Endodermal cell (in vitro differentiated cells): ENCODE data around the gene FCER1A. TPM values are rescaled to one million over a fixed set of nuclear protein-coding genes. Genes with fewer than 3 reads are reported as not detected.

Experiments used
- DNase-seq: peaks from one replicate; pipeline ENCODE4 v3.0.0-alpha.2; 2017
- H3K27ac ChIP-seq: 2 replicates; pipeline ENCODE4 v1.5.1; 2013; ENCODE audit warnings: mild to moderate bottlenecking, low read depth, low read length, moderate library complexity
- H3K27me3 ChIP-seq: 2 replicates; pipeline ENCODE4 v1.6.1; 2013; ENCODE audit warnings: mild to moderate bottlenecking, low read length, moderate library complexity; ENCODE audit not compliant: insufficient read depth, control insufficient read depth, poor library complexity, severe bottlenecking
- H3K36me3 ChIP-seq: 2 replicates; pipeline ENCODE4 v1.7.0; 2013; ENCODE audit warnings: mild to moderate bottlenecking, low read length, moderate library complexity; ENCODE audit not compliant: control insufficient read depth, insufficient read depth
- H3K4me1 ChIP-seq: one replicate; pipeline ENCODE4 v1.7.0; 2013; ENCODE audit warnings: low read length; ENCODE audit not compliant: control insufficient read depth, insufficient read depth
- H3K4me3 ChIP-seq: 2 replicates; pipeline ENCODE4 v1.5.1; 2013; ENCODE audit warnings: mild to moderate bottlenecking, low read length, moderate library complexity
- H3K9ac ChIP-seq: 2 replicates; pipeline ENCODE4 v1.6.1; 2013; ENCODE audit warnings: mild to moderate bottlenecking, low read length, moderate library complexity; ENCODE audit not compliant: poor library complexity, severe bottlenecking; ENCODE audit errors: extremely low read depth
- H3K9me3 ChIP-seq: 2 replicates; pipeline ENCODE4 v1.6.1; 2013; ENCODE audit warnings: mild to moderate bottlenecking, low read length, moderate library complexity; ENCODE audit not compliant: control insufficient read depth
- H3K27ac Mint-ChIP-seq: 2 replicates; pipeline ENCODE4 v1.8.0; 2020; ENCODE audit warnings: mixed read lengths
- H3K27me3 Mint-ChIP-seq: 2 replicates; pipeline ENCODE4 v1.8.0; 2021; ENCODE audit warnings: mild to moderate bottlenecking, mixed read lengths; ENCODE audit not compliant: insufficient read depth
- H3K36me3 Mint-ChIP-seq: 2 replicates; pipeline ENCODE4 v1.8.0; 2020; ENCODE audit warnings: low read depth, mixed read lengths
- H3K4me1 Mint-ChIP-seq: 2 replicates; pipeline ENCODE4 v1.8.0; 2020; ENCODE audit warnings: mixed read lengths
- H3K4me3 Mint-ChIP-seq: 2 replicates; pipeline ENCODE4 v1.8.0; 2020; ENCODE audit warnings: mild to moderate bottlenecking, moderate library complexity, mixed read lengths
- H3K9me3 Mint-ChIP-seq: 2 replicates; pipeline ENCODE4 v1.8.0; 2020; ENCODE audit warnings: mild to moderate bottlenecking, mixed read lengths
- WGBS, 2 experiments: methylation state at CpG; one replicate each; pipeline versions ENCODE4 v1.1.5 to v1.1.7; 2013; ENCODE audit warnings: missing lambda C conversion rate in 2 of 2, mixed read lengths in 1 of 2; ENCODE audit not compliant: insufficient coverage in 1 of 2, insufficient read length in 1 of 2; 5-methylcytosine and 5-hydroxymethylcytosine counted together
- total RNA-seq, 2 donors: library from RNA; stranded (reverse); fragmentation: NEBNext Ultra II Directional in 1 of 2; extraction: Animal tissue kit (Norgen Biotek cat#: 25700) in 1 of 2; gene quantifications; 2 replicates in 1 of 2; 3 replicates in 1 of 2; pipeline ENCODE4 v1.2.1, GENCODE V29; 2021
- TF ChIP-seq, protein P1 (sequence below): fragments of 200-600 bp; sonication (generic); conservative IDR thresholded peaks from 2 replicates; pipeline ENCODE4 v1.5.0; 2021; ENCODE audit warnings: antibody characterized with exemption, mild to moderate bottlenecking

FCER1A gene
- total RNA-seq, 2 donors from 2014 or later, result not detected

- no peak for DNase-seq
- Mint-ChIP-seq H3K27ac (no peak overlapping the region), H3K27me3 (no peaks in the 10 kb centered on the region), H3K9me3 (peaks cover 30% of the 10 kb centered on the region), H3K36me3 (no peaks in the 10 kb centered on the region), H3K4me3 (no peak overlapping the region), H3K4me1 (no peaks in the 10 kb centered on the region)
- Histone ChIP-seq H3K27me3 (no peaks in the 10 kb centered on the region), H3K36me3 (no peaks in the 10 kb centered on the region), H3K27ac (no peak overlapping the region), H3K4me1 (peaks cover 2% of the 10 kb centered on the region), H3K9me3 (no peaks in the 10 kb centered on the region), H3K4me3 (no peak overlapping the region), H3K9ac (no peak overlapping the region)
- 92 to 100% methylated on average over 2 to 8 of the region's 8 CpGs for WGBS, 2 experiments
- TF ChIP-seq, protein P1, sequence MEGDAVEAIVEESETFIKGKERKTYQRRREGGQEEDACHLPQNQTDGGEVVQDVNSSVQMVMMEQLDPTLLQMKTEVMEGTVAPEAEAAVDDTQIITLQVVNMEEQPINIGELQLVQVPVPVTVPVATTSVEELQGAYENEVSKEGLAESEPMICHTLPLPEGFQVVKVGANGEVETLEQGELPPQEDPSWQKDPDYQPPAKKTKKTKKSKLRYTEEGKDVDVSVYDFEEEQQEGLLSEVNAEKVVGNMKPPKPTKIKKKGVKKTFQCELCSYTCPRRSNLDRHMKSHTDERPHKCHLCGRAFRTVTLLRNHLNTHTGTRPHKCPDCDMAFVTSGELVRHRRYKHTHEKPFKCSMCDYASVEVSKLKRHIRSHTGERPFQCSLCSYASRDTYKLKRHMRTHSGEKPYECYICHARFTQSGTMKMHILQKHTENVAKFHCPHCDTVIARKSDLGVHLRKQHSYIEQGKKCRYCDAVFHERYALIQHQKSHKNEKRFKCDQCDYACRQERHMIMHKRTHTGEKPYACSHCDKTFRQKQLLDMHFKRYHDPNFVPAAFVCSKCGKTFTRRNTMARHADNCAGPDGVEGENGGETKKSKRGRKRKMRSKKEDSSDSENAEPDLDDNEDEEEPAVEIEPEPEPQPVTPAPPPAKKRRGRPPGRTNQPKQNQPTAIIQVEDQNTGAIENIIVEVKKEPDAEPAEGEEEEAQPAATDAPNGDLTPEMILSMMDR, result no peak
These were observed 16.8 kb downstream of the FCER1A start for GRCh38 chr1:159318784-159319551.

DNA sequence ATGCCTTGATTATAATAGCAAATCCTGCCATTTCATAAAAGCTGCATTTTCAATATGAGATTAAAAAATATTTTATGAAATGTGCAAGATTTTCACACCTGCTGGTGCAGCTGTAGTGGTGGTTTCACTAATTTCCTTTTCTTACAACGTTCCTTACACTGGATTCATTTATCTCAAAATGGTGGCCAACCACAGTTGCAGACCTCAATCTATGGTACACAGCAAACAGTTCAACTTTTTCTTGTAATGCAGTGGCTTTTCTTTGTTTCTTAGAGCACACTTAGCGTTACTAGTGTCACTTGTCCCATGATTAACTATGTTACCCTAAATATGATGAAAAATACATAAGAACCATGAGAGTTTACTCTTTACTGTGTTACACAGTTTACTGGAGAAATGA, 32.7 kb downstream of the FCER1A start:
- H3K9me3 Mint-ChIP-seq, result peaks cover 34% of the 10 kb centered on the region
- H3K36me3 Mint-ChIP-seq, result no peaks in the 10 kb centered on the region
- H3K4me1 ChIP-seq, result peaks cover 6% of the 10 kb centered on the region
- WGBS, 2 experiments, result 97% methylated on average over 2 of the region's 2 CpGs; no CpG with 5 or more reads in 1 of the 2 experiments
- H3K4me3 Mint-ChIP-seq, result no peak overlapping the region
- H3K9ac ChIP-seq, result no peak overlapping the region
- no peak overlapping the region for H3K4me3 ChIP-seq
- no peak for DNase-seq
- no peaks in the 10 kb centered on the region for H3K36me3 ChIP-seq
- no peak overlapping the region for H3K27ac ChIP-seq
- H3K27me3 ChIP-seq, result no peaks in the 10 kb centered on the region
- no peak overlapping the region for H3K27ac Mint-ChIP-seq
- peaks cover 10% of the 10 kb centered on the region for H3K4me1 Mint-ChIP-seq
- H3K27me3 Mint-ChIP-seq, result no peaks in the 10 kb centered on the region
- H3K9me3 ChIP-seq, result no peaks in the 10 kb centered on the region
- TF ChIP-seq, protein P1, result no peak

DNA sequence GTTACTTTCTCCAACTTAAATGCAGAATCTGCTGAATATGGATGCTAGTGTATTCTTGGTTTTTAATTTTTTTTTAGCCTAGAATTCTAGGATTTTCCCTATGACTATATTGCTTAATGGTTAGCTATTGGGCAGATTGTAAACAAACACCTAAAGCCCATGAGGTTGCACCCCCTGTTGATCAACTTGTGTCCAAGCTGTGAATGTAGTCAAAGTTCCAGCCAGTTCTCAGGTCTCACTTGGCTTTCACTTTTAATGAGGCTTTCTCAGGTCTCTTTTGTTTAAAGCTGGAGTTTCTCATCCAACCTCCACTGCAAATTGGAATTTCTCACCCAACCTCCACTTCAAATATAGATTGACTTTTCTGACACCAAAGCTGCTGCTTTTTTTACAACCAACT, 35.9 kb downstream of the FCER1A start:
- peak overlapping the region; percentile 25 for H3K4me3 ChIP-seq
- H3K27me3 Mint-ChIP-seq, result no peaks in the 10 kb centered on the region
- no peak overlapping the region for H3K27ac Mint-ChIP-seq
- peaks cover 36% of the 10 kb centered on the region for H3K9me3 Mint-ChIP-seq
- peaks cover 6% of the 10 kb centered on the region for H3K4me1 ChIP-seq
- H3K4me1 Mint-ChIP-seq, result peaks cover 10% of the 10 kb centered on the region
- TF ChIP-seq, protein P1, result no peak
- H3K36me3 ChIP-seq, result no peaks in the 10 kb centered on the region
- H3K27me3 ChIP-seq, result no peaks in the 10 kb centered on the region
- H3K27ac ChIP-seq, result no peak overlapping the region
- H3K9me3 ChIP-seq, result no peaks in the 10 kb centered on the region
- H3K4me3 Mint-ChIP-seq, result no peak overlapping the region
- H3K36me3 Mint-ChIP-seq, result no peaks in the 10 kb centered on the region
- DNase-seq, result peak; percentile 53
- no peak overlapping the region for H3K9ac ChIP-seq
